KBM-7 (cell line): ENCODE results near the gene ADGRA1.

Source experiments
- DNase-seq: peaks from one replicate; pipeline ENCODE4 v3.0.0-alpha.2; 2015
- in situ Hi-C: fragments of 300-500 bp; cut with MboI; formaldehyde crosslinking; loops from 2 replicates; pipeline ENCODE4 v1.14.3; 2020; ENCODE audit warnings: low sequenced_read_pairs, low pct_unique_long_range_greater_than_20kb, mixed read lengths

ADGRA1 gene

DNA sequence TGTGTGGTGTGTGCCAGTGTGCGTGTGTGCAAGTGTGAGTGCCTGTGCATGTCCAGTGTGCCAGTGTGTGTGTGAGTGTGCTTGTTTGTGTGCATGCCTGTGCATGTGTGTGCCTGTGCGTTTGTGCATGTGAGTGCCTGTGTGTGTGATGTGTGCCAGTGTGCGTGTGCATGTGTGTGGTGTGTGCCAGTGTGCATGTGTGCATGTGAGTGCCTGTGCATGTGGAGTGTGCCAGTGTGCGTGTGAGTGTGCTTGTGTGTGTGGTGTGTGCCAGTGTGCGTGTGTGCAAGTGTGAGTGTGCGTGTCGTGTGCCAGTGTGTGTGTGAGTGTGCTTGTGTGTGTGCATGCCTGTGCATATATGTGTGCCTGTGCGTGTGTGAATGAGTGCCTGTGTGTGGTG lies 33.8 kb downstream of the ADGRA1 start:
- DNase-seq = no peak
- in situ Hi-C loops = no loop called here

DNA sequence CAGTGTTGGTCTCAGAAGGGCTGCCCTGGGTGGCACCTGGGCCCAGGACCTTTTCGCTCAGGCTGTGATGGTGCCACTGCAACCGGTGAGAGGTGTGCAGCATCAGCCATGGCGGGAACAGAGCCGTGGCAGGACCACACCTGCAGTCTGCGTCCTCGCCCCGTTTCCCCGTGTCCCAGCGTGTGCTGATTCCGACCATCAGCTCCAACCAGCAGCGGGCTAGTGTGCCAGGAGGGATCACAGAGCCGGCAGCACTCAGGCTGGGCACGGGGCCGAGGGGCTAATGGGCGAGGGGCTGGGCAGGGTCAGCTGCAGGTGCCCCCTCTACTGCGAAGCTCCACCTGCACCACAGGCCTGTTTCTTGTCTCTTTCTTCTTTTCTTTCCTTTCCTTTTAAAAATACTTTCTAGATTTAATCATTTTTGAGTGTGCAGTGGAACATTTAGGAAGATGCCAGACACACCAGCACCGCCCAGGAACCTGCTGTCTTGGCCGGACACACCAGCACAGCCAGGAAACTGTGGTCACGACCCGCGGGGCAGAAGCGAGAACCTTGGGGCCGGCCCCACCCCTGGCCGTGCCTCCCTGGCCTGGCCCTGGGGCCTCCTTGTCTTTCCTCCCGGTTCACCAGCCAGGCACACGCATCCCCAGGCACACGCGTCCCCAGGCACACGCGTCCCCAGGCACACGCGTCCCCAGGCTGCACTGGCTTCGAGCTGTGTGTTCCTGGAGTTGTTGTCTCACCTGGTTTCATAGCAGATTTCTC lies 34.6 kb downstream of the ADGRA1 start:
- in situ Hi-C loops = no loop called here
- DNase-seq = no peak

DNA sequence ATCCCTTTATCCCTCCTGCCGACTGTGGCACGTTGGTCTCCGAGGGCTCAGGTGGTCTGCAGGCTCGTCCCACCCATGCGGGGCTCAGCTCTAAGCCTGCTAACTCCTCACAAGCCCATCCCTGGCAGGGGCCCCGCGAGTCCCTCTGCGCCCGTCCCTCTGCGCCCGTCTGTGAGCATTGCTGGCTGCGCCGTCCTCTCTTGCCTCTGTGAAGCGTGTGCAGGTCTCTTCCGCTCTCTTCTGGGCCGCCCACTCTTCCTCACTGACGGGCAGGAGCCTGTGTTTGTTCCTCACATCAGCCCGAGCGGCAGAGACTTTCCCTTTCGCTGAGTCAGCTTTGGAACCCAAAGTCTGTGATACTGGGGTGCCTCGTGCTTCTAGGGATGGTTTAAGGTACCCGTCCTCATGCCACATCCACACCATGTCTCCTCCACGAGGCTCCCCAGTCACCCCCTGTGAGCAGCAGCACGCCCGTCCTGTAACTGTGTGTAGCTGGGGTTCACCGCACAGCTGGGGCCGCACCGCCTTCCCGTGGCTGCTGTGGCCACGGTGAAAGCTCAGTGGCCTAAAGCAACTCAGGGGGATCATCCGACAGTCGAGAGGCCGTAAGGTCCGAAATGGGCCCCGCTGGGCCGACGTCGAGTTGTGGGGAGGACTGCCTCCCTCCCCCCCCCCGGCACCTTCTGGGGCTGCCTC lies 35.5 kb downstream of the ADGRA1 start:
- no peak for DNase-seq
- in situ Hi-C loops = no loop called here

DNA sequence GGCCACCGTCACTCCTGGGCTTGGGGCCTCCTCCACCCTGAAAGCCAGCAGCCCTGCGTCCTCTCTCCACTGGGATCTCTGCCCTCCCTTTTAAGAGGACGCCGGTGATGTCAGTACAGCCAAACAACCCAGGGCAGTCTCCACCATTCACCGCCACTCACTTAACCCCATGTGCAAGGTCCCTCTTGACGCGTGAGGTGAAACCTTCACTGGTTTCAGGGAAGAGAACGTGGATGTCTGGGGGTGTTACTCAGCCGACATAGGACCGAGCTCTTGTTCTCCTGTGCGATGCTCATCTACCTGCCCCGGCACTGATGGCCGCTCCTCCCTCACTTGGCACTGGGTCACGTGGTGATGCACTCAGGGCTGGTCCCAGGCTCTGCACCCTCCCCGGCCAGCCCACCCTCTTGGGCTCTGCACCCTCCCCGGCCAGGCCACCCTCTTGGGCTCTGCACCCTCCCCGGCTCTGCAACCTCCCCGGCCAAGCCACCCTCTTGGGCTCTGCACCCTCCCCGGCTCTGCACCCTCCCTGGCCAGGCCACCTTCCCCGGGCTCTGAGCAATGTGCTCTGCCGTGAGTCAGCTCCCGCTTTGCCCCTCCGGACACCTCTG lies 36.1 kb downstream of the ADGRA1 start:
- in situ Hi-C loops = no loop called here

DNA sequence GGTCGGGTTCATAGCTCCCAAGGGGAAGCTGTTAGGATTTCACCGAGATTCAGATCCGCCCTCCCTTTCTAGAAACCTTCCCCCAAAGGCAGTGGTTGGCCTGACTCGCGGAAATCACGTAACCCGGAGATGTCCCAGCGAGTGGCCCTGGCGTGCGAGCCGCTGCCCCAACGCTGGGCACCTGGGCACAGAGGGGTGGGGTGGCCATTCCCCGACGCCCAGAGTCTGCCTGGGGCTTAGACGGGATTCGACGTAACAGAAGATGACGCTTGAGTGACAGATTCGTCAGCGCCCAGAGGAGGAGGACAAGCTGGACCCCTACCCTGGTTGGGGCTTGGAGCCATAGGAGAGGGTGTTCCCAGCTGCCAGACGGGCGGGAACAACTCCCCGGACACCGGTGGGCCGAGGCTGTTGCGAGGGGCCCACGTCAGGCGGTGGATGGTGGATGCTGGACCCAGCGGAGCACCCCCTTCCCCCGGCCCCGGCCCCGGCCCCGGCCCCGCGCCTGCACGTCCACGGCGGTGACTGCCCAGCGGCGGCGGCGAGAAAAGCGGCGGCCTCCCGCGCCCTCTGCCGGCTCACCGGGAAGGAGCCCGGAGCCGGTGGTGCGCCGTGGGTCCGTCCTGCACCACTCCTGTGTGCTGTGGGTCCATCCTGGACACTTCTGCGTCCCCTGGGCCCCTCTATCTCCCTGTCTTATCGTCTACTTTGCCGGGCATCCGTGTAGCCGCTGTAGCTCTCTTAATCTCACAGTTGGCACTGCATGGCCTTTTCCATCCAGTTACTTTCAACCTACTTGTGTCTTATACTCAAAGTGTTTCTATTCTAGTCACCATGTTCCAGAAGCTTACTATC lies 36.9 kb downstream of the ADGRA1 start:
- peak; percentile 23 for DNase-seq
- in situ Hi-C loops = no loop called here

More for the DNA sequence above, 36.1 kb downstream of the ADGRA1 start:
- no peak for DNase-seq

DNA sequence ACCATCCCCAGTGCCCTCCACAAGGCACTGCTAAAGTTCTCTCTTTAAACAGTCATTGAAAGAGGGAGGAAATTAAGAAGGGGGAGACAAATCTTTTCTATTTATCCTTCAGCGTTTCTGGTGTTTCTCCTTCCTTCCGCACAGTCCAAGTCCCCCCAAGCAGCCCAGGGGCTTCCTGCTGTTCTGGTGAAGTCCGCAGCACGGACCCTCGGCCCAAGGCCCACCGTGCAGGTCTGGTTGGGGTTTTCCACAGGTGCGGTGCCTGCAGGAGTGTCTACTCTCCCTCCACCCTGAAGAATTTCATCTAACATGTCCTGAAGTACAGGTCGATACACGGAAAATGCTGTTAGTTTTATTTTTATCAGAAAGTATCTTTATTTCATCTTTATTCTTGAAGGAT lies 38.2 kb downstream of the ADGRA1 start:
- in situ Hi-C loops = no loop called here
- DNase-seq = no peak

DNA sequence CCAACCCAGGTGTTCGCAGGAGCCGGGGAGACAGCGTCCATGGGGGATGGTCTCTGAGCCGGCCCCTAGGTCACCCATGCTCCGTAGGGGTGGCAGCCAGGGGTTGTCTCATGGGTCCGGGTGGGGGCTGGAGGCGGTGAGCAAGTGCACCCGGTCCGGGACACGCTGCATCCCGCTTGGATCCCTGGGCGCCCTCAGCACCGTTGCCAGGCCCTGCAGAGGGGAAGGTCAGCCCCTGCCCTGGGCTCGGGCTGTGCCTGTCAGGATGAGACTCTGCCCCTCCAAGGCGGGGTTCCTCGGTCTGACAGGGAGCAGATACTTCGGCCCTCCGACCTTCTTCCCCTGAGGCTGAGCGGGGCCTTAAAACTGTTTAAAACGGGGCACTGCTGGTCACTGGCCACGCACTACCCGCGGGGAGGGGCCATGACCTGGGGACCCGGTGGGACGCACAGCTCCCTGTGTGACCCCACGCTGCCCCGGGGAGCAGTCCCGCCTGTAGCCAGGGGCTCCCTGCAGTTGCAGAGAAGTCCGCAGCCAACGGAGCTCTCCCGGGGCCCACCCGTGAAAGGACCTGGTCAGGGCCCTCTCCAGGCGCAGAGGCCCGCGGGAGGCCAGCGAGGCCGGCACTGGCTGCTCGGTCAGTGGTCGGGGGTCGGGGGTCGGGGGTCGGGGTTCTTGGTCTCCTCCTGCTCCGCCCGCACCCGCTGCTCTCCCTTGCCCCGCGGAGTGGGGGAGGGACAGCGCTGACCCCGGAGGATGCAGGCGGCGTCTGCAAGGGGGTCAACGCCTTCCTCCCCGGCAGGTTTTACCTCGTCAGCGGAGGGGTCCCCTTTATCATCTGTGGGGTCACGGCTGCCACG lies 38.9 kb downstream of the ADGRA1 start:
- in situ Hi-C loops = no loop called here

DNA sequence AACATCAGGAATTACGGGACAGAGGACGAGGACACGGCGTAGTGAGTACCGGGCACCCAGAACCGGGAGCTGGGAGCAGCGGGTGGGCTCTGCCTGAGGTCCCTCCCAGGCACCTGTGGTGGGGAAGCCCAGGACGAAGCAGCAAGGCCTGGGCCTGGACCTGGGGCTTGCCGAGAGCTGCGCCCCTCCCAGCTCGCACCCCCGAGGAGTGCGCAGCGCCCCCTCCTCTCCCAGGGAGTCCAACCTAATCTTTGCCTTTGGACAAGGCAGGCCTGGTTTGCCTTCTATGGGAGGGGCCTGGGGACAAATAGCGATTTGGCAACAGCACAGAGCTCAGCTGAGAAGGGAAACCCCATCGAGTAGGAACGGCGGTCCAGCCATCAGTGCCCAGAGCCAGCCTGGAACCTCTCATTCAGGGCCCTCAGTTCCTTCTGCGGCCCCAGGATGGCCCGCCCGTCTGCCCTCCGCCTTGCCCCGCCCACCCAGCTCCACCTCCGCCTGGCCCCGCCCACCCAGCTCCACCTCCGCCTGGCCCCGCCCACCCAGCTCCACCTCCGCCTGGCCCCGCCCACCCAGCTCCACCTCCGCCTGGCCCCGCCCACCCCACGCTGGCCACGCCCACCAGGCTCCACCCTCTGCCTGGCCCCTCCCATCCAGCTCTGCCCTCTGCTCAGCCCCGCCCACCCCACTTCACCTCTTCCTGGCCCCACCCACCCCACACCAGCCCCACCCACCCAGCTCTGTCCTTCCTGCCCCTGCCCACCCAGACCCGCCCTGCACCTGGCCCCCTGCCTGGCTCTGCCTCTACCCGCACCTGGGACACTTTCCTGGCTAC lies 39.8 kb downstream of the ADGRA1 start:
- DNase-seq = no peak

More for the DNA sequence above, 38.9 kb downstream of the ADGRA1 start:
- no peak for DNase-seq

DNA sequence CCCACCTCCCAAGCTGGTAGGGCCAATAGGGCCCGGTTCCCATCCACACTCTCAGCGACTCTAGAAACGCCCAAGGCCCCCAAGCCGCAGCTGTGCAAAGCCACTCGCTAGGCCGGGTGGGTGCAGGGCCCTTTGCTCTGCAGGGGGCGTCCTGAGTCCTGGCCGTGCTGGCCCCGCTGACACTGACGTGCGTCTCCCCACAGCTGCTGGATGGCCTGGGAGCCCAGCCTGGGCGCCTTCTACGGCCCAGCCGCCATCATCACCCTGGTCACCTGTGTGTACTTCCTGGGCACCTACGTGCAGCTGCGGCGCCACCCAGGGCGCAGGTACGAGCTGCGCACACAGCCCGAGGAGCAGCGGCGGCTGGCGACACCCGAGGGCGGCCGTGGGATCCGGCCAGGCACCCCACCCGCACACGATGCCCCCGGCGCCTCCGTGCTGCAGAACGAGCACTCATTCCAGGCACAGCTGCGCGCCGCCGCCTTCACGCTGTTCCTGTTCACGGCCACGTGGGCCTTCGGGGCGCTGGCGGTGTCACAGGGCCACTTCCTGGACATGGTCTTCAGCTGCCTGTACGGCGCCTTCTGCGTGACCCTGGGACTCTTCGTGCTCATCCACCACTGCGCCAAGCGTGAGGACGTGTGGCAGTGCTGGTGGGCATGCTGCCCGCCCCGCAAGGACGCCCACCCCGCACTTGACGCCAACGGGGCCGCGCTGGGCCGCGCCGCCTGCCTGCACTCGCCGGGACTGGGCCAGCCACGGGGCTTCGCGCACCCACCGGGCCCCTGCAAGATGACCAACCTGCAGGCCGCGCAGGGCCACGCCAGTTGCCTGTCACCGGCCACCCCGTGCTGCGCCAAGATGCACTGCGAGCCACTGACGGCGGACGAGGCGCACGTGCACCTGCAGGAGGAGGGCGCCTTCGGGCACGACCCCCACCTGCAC lies 40.7 kb downstream of the ADGRA1 start:
- in situ Hi-C loops = no loop called here

More for the DNA sequence above, 39.8 kb downstream of the ADGRA1 start:
- in situ Hi-C loops = no loop called here

DNA sequence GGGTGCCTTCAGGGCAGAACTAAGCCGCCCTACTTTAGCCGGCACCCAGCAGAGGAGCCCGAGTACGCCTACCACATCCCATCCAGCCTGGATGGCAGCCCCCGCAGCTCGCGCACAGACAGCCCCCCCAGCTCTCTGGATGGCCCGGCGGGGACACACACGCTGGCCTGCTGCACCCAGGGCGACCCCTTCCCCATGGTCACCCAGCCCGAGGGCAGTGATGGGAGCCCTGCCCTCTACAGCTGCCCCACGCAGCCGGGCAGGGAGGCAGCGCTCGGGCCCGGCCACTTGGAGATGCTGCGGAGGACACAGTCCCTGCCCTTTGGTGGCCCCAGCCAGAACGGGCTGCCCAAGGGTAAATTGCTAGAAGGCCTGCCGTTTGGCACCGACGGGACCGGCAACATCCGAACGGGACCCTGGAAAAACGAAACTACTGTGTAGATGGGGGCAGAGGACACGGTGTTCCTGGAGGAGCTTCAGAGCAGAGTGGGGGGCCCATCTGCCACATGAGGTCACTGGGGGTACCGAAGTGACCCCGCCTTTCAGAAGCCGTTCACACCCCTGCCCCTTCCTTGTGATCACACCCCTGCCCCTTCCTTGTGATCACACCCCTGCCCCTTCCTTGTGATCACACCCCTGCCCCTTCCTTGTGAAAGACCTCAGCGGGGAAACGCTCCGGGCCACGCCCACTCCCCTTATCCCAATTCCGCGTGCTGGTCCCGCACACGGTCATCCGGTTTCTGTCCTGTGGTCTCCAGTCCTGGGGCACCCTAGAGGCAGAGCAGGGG lies 41.5 kb downstream of the ADGRA1 start:
- no peak for DNase-seq
- in situ Hi-C loops = no loop called here

More for the DNA sequence above, 40.7 kb downstream of the ADGRA1 start:
- DNase-seq = no peak

DNA sequence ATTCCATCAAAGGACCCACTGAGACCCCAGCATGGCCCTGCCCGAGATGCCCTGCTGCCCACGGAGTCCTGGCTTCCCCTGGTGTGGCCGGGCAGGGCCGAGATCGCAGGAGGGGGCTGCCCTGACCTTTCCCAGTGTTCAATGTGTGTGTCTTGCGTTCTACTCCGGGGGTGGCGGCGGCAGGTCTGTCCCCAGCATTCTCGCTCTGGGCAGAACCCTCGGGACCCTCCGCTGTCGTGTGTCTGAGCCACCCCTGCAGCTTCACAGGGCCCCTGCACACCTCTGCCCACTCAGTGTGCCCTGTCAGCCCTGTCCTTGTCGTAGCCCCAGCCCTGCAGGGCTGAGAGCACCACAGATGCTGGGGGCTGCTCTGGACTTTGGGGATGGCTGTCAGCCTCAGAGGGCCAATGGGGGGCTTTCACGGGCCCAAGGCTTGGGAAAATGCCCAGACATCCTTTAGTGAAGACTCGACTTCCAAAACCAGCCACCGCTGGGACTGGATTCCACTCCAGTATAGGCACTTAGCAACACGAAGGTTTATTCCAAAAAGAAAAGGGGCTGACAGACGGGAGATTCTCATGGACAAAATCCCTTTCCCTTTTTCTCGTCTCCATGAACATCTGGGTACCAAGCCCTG lies 42.3 kb downstream of the ADGRA1 start:
- DNase-seq = no peak
- in situ Hi-C loops = no loop called here

DNA sequence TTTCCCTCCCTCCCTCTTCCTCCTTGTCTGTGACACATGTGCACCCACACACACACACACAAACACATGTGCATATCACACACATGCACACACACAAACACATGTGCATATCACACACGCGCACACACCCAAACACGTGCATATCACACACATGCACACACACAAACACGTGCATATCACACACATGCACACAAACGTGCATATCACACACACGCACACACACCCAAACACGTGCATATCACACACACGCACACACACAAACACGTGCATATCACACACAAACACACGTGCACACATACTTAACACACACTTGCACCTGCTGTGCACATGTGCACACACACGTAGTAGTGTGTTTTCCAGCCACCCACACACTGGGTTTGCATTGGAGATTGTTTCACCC lies 42.9 kb downstream of the ADGRA1 start:
- no peak for DNase-seq
- in situ Hi-C loops = no loop called here

DNA sequence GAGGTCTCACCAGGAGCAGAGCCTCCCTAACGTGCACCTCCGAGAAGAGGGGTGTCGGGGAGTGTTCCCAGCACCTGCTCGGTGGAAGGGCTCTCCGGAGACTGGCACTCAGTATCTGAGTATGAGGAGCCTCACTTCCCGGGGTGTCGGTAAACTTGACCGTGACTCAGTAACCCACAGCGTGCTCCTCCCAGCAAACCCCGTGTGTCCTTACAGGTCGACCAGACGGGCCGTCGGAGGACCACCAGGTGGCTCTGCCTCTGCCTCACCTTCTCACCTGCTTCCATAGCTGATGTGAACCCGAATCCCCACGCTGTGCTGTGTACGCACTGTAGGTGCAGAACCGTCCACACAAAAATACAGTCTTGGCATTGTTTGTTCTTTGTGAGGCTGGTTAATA lies 43.3 kb downstream of the ADGRA1 start:
- DNase-seq = no peak
- in situ Hi-C loops = no loop called here

DNA sequence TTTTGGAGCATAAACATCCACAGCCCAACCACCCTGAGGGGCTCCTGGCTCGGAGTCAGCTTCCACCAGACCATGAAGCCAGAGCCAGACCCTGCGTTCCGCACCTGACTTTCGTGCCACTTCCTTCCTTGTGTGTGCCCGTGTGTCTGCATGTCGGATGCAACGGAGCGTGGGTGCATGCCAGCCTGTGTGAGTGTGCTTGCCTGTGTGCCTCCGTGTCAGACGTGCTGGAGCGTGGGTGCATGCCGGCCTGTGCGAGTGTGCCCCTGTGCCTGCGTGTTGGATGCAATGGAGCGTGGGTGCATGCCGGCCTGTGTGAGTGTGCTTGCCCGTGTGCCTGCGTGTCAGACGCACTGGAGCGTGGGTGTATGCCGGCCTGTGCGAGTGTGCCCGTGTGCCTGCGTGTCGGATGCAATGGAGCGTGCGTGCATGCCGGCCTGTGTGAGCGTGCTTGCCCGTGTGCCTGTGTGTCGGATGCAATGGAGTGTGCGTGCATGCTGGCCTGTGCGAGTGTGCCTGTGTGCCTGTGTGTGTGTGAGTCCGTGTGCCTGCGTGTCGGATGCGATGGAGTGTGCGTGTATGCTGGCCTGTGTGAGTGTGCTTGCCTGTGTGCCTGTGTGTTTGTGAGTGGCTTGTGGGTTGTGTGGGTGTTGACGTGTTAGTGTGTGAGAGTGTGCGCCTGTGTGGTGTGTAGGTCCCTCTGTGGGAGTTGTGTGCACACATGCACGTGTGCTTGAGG lies 44.2 kb downstream of the ADGRA1 start:
- in situ Hi-C loops = no loop called here

More for the DNA sequence above, 44.2 kb downstream of the ADGRA1 start:
- DNase-seq = no peak
